ENCODE data around the gene NFATC2. TPM values are rescaled to one million over a fixed set of nuclear protein-coding genes. Genes with fewer than 3 reads are reported as not detected.

NFATC2 gene
- total and polyA plus RNA-seq, 2 of the 8 experiments (the other 6 are each of a cell fraction or from before 2014, with no cell fraction given), result 0.27 to 0.91 TPM

- CTCF ChIA-PET (ENCODE audit: partially characterized antibody), result interaction anchor here (0.6 to 0.7 kb wide), 3 partner anchors 39 to 85 kb away, joined by 3 to 6 read pairs (median 4); no protein-coding TSS in a partner anchor
- Histone ChIP-seq H2BK5ac (ENCODE audit: low read depth, low read length) (no peak overlapping the region), H4K20me1 (replicated peaks in 1 of 2; ENCODE audit: control insufficient read depth in 1 of 2, insufficient read depth in 2 of 2, low read length in 2 of 2) (no peaks in the 10 kb centered on the region), H3K79me2 (ENCODE audit: control insufficient read depth in 1 of 2, insufficient read depth in 2 of 2, low read length in 2 of 2) (no peaks in the 10 kb centered on the region), H2BK15ac (ENCODE audit: low read length) (no peak overlapping the region), H2BK12ac (ENCODE audit: low read depth, low read length) (no peak overlapping the region), H3K23ac (ENCODE audit: insufficient read length) (no peak overlapping the region), H3K14ac (ENCODE audit: insufficient read length) (no peak overlapping the region), H4K8ac (ENCODE audit: extremely low read depth, insufficient read depth, low read length) (no peak overlapping the region), H3K36me3 (ENCODE audit: control insufficient read depth in 2 of 4, insufficient read depth in 4 of 4, low read length in 3 of 4) (no peaks in the 10 kb centered on the region), H3K23me2 (ENCODE audit: low read depth, low read length) (no peaks in the 10 kb centered on the region), H3K56ac (replicated peaks; ENCODE audit: insufficient read length, low read depth, low read length) (no peak overlapping the region), H3K9ac (replicated peaks in 1 of 4; ENCODE audit: extremely low read depth in 1 of 4, low read depth in 3 of 4, low read length in 3 of 4) (no peak overlapping the region), H3K4ac (replicated peaks; ENCODE audit: insufficient read length, low read depth, low read length) (no peak overlapping the region), H2AK5ac (ENCODE audit: low read depth, low read length) (no peak overlapping the region), H4K5ac (ENCODE audit: insufficient read length, low read depth, low read length) (no peak overlapping the region), H3K79me1 (ENCODE audit: low read depth, low read length) (no peaks in the 10 kb centered on the region), H3K18ac (ENCODE audit: extremely low read depth, low read length) (no peak overlapping the region), H2BK20ac (ENCODE audit: low read length) (no peak overlapping the region), H2AFZ (ENCODE audit: low read length) (no peak overlapping the region), H4K91ac (replicated peaks; ENCODE audit: insufficient read length, low read length) (no peak overlapping the region), H2BK120ac (replicated peaks; ENCODE audit: low read depth, low read length) (no peak overlapping the region), H3K4me3 (ENCODE audit: extremely low read depth in 1 of 4, insufficient read depth in 2 of 4, low read depth in 3 of 4, low read length in 4 of 4) (no peak overlapping the region), H3K9me3 (ENCODE audit: insufficient read depth in 2 of 2, low read depth in 1 of 2, low read length in 1 of 2) (no peaks in the 10 kb centered on the region), H3K27ac (ENCODE audit: low read depth, low read length) (no peak overlapping the region), H3K27me3 (replicated peaks in 1 of 4; ENCODE audit: control insufficient read depth in 3 of 4, extremely low read depth in 1 of 4, insufficient read depth in 3 of 4, low read length in 3 of 4) (no peaks in the 10 kb centered on the region), H3K4me2 (ENCODE audit: insufficient read depth in 1 of 2, low read depth in 2 of 2, low read length in 2 of 2) (no peak overlapping the region), H3K4me1 (replicated peaks in 1 of 4; ENCODE audit: control insufficient read depth in 3 of 4, insufficient read depth in 4 of 4, low read length in 3 of 4) (no peaks in the 10 kb centered on the region; a peak in 1 of 7 replicates)
- 86% methylated on average over 13 of the region's 13 CpGs; no CpG with 5 or more reads in 1 of the 2 experiments for WGBS, 2 experiments (ENCODE audit: extremely low coverage in 1 of 2, insufficient coverage in 1 of 2, insufficient read length in 1 of 2, insufficient replicate concordance in 2 of 2, low coverage in 1 of 2, low lambda C conversion rate in 2 of 2, missing lambda C conversion rate in 1 of 2)
- POLR2A ChIA-PET (ENCODE audit: partially characterized antibody), result interaction anchor here (0.7 kb wide), 1 partner anchor 544 kb away, joined by 3 read pairs; no protein-coding TSS in a partner anchor
- FAIRE-seq (no peak), DNase-seq (ENCODE audit: low read depth in 1 of 2, low spot score in 2 of 2) (no peak)
- TF ChIP-seq ATF3 (IDR thresholded peaks at IDR 0.05; ENCODE audit: insufficient read depth, low read depth, low read length) (no peak), GTF2F1 (IDR thresholded peaks at IDR 0.05; ENCODE audit: borderline replicate concordance, low read depth, low read length) (no peak), EGR1 (IDR thresholded peaks at IDR 0.05; ENCODE audit: borderline replicate concordance, low read depth, low read length) (no peak), RBBP5 (IDR thresholded peaks at IDR 0.05; ENCODE audit: borderline replicate concordance, low read depth, low read length) (no peak), SP4 (IDR thresholded peaks at IDR 0.05; ENCODE audit: low read length) (no peak), KDM1A (IDR thresholded peaks at IDR 0.05; ENCODE audit: borderline replicate concordance, low read length) (no peak), ZNF274 (IDR thresholded peaks at IDR 0.05; ENCODE audit: borderline replicate concordance, extremely low read depth, low read length) (no peak), SIX5 (IDR thresholded peaks at IDR 0.05; ENCODE audit: low read depth, low read length) (no peak)
Measured at GRCh38 chr20:51529081-51529681, 13.3 kb downstream of the NFATC2 start.
